H4 (cell line): ENCODE data around the gene ATG5. TPM values are rescaled to one million over a fixed set of nuclear protein-coding genes. Genes with fewer than 3 reads are reported as not detected.

Experiments used
- DNase-seq: peaks from one replicate; pipeline ENCODE4 v3.0.0-alpha.2; 2015; ENCODE audit warnings: low spot score
- total RNA-seq: library from RNA; depleted of rRNA; stranded (reverse); fragments of >200 nt; shearing (Covaris generic); gene quantifications from 2 replicates; pipeline ENCODE4 v1.2.3, GENCODE V29; 2014

Gene ATG5
- total RNA-seq, 1 experiment from 2014 or later, result 42.5 TPM

- peak; percentile 38 for DNase-seq
These were observed 102.1 kb downstream of the ATG5 start for GRCh38 chr6:106223300-106223930.

- DNase-seq, result no peak
These were observed 105.1 kb downstream of the ATG5 start for GRCh38 chr6:106220485-106220884.

- DNase-seq, result no peak
These were observed 109.0 kb downstream of the ATG5 start for GRCh38 chr6:106216527-106216926.

GRCh38 chr6:106215608-106216007 is 110.0 kb downstream of the ATG5 start:
- DNase-seq, result no peak

- DNase-seq, result no peak
These were observed 111.0 kb downstream of the ATG5 start for GRCh38 chr6:106214531-106214930.

GRCh38 chr6:106213660-106214289 is 111.8 kb downstream of the ATG5 start:
- DNase-seq, result no peak

- no peak for DNase-seq
These were observed 113.0 kb downstream of the ATG5 start for GRCh38 chr6:106212576-106212975.

GRCh38 chr6:106206905-106207304 is 118.7 kb downstream of the ATG5 start:
- no peak for DNase-seq

- DNase-seq, result no peak
These were observed 120.6 kb downstream of the ATG5 start for GRCh38 chr6:106204961-106205360.

- peak; percentile 38 for DNase-seq
These were observed 125.6 kb downstream of the ATG5 start for GRCh38 chr6:106199998-106200397.

GRCh38 chr6:106199331-106199730 is 126.2 kb downstream of the ATG5 start:
- DNase-seq, result no peak

- no peak for DNase-seq
These were observed 128.1 kb downstream of the ATG5 start for GRCh38 chr6:106197441-106197840.

- no peak for DNase-seq
These were observed 130.3 kb downstream of the ATG5 start for GRCh38 chr6:106194949-106195921.

GRCh38 chr6:106192824-106193223 is 132.7 kb downstream of the ATG5 start:
- peak; percentile 7 for DNase-seq

GRCh38 chr6:106188104-106188794 is 137.3 kb downstream of the ATG5 start:
- no peak for DNase-seq

GRCh38 chr6:106187424-106187982 is 138.1 kb downstream of the ATG5 start:
- no peak for DNase-seq

- DNase-seq, result no peak
These were observed 138.8 kb downstream of the ATG5 start for GRCh38 chr6:106186714-106187113.

- DNase-seq, result no peak
These were observed 139.4 kb downstream of the ATG5 start for GRCh38 chr6:106186172-106186571.

GRCh38 chr6:106185615-106186014 is 139.9 kb downstream of the ATG5 start:
- DNase-seq, result no peak

- no peak for DNase-seq
These were observed 140.9 kb downstream of the ATG5 start for GRCh38 chr6:106184629-106185028.

- no peak for DNase-seq
These were observed 142.1 kb downstream of the ATG5 start for GRCh38 chr6:106183430-106183829.

GRCh38 chr6:106182455-106182854 is 143.1 kb downstream of the ATG5 start:
- DNase-seq, result no peak
